ENCODE data around the gene C12orf43.

The C12orf43 gene

DNA sequence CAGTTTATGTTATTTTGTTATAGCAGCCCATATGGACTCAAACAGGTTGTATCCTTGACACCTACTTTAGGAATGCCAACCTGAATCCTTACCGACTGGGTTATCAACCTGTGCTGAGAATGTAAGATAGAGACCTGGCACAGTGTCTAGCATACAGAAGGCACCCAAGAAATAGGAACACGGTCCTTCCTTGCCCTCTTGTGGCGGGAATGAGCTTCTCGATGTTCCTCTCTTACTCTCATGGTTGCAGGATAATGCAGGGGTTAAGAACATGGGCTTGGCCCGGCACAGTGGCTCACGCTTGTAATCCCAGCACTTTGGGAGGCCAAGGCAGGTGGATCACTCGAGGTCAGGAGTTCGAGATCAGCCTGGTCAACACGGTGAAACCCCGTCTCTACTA, 6.5 kb downstream of the C12orf43 start:
- H3K36me3 ChIP-seq (ENCODE audit: control insufficient read depth, insufficient read depth, low read length): peaks cover 73% of the 10 kb centered on the region
- 70 to 81% methylated on average over 7 of the region's 10 CpGs for WGBS, 2 experiments (ENCODE audit: insufficient coverage in 2 of 2)

DNA sequence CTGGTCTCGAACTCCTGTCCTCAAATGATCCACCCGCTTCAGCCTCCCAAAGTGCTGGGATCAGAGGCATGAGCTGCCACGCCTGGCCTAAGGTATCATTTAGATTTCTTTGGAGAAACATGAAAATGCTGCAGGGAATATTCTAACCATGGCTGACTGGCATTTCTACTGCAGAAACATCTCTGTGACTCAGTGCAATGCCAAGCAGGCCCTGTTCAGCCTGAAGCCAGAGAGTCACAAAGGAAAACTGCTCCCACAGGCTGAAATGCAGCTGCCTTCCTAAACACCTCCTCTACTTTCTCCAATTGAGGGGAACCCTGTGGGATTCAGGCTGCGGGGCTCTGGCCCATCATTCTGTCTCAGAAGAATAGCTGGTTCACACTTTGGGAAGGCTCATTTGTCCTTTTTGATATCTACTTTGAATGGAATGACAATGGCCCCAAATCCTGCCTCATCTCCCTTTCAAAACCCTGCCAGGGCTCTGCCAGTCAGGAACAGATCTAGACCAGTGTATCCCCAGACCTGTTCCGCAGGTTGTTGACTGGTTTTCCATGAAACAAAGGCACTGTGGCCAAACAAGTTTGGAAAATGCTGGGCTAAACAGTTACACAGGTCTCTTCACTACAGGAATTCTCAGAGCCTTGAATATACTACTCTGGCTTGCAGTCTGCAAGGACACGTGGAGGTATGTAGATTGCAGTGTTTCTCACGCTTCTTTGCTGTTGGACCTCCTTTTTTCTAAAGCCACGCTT, 7.8 kb downstream of the C12orf43 start:
- H3K4me1 ChIP-seq (ENCODE audit: control insufficient read depth, insufficient read depth, low read length, poor library complexity, severe bottlenecking): no peaks in the 10 kb centered on the region
- no peak overlapping the region for H3K4me3 ChIP-seq (ENCODE audit: extremely low read depth, insufficient read depth, low read length, poor library complexity, severe bottlenecking)
- H3K9me3 ChIP-seq (ENCODE audit: control insufficient read depth, low read length): no peaks in the 10 kb centered on the region
- WGBS, 2 experiments (ENCODE audit: insufficient coverage in 2 of 2): 96 to 99% methylated on average over 7 to 8 of the region's 8 CpGs
- H3K27ac ChIP-seq (ENCODE audit: low read depth, low read length, severe bottlenecking): no peak overlapping the region
- peaks cover 82% of the 10 kb centered on the region for H3K36me3 ChIP-seq (ENCODE audit: control insufficient read depth, insufficient read depth, low read length)

More for the DNA sequence above, 6.5 kb downstream of the C12orf43 start:
- Histone ChIP-seq H3K4me1 (ENCODE audit: control insufficient read depth, insufficient read depth, low read length, poor library complexity, severe bottlenecking) (no peaks in the 10 kb centered on the region), H3K9me3 (ENCODE audit: control insufficient read depth, low read length) (no peaks in the 10 kb centered on the region), H3K27ac (ENCODE audit: low read depth, low read length, severe bottlenecking) (no peak overlapping the region), H3K4me3 (ENCODE audit: extremely low read depth, insufficient read depth, low read length, poor library complexity, severe bottlenecking) (no peak overlapping the region)

DNA sequence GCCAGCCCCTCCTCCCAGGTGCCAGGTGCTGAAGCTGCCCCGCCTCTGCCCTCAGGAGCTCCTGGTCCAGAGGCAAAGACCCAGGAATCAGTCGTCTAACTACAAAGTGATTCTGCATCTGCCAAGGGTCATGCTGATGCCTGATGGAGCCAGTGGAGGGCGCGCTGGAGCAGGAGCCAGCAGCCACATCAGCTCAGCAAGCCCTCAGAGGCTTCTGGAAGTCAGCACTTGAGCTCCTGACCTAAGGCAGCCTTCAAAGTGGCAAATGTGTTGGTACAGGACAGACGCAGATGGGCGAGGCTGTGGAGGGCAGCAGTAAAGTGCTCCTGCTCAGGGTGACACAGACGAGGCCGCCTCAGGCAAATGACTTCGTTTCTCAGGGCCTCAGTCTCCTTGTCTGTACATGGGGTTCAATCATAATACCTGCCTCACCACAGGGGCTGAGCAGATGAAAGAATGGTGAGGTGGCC, 10.9 kb downstream of the C12orf43 start:
- no peak overlapping the region for H3K4me3 ChIP-seq (ENCODE audit: extremely low read depth, insufficient read depth, low read length, poor library complexity, severe bottlenecking)
- H3K27ac ChIP-seq (ENCODE audit: low read depth, low read length, severe bottlenecking): no peak overlapping the region
- H3K36me3 ChIP-seq (ENCODE audit: control insufficient read depth, insufficient read depth, low read length): peaks cover 76% of the 10 kb centered on the region
- WGBS, 2 experiments (ENCODE audit: insufficient coverage in 2 of 2): 52 to 70% methylated on average over 7 to 9 of the region's 9 CpGs
- H3K4me1 ChIP-seq (ENCODE audit: control insufficient read depth, insufficient read depth, low read length, poor library complexity, severe bottlenecking): no peaks in the 10 kb centered on the region
- no peaks in the 10 kb centered on the region for H3K9me3 ChIP-seq (ENCODE audit: control insufficient read depth, low read length)

DNA sequence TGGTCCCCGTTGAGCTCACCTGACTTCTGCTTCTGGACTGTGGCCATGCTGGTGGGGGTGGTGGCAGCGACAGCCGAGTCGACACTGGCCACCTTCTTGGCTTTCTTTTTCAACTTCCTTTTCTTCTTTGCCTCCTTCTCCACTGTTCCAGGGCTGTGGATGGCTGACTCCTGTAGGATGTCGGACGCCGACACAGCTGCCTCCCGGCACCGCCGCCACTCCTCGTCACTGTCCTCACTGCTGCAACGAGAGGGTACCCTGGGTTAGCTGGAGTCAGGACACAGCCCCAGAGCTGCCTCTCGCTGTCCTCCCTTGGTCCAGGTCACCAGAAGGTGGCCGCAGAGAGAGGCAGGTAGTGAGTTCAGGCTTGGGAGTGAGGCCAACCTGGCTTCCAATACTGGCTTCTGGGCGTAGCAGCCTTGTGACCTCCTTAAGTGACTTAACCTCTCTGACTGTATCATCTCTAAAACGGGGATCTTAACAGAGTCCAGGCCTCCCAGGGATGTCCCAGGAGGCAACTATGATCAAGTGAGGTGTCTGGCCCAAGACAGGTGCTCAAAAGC, 12.0 kb downstream of the C12orf43 start:
- H3K4me3 ChIP-seq (ENCODE audit: extremely low read depth, insufficient read depth, low read length, poor library complexity, severe bottlenecking): no peak overlapping the region
- H3K36me3 ChIP-seq (ENCODE audit: control insufficient read depth, insufficient read depth, low read length): peaks cover 66% of the 10 kb centered on the region
- H3K27ac ChIP-seq (ENCODE audit: low read depth, low read length, severe bottlenecking): no peak overlapping the region
- no peaks in the 10 kb centered on the region for H3K4me1 ChIP-seq (ENCODE audit: control insufficient read depth, insufficient read depth, low read length, poor library complexity, severe bottlenecking)
- no peaks in the 10 kb centered on the region for H3K9me3 ChIP-seq (ENCODE audit: control insufficient read depth, low read length)
- 92 to 94% methylated on average over 12 to 15 of the region's 16 CpGs for WGBS, 2 experiments (ENCODE audit: insufficient coverage in 2 of 2)

DNA sequence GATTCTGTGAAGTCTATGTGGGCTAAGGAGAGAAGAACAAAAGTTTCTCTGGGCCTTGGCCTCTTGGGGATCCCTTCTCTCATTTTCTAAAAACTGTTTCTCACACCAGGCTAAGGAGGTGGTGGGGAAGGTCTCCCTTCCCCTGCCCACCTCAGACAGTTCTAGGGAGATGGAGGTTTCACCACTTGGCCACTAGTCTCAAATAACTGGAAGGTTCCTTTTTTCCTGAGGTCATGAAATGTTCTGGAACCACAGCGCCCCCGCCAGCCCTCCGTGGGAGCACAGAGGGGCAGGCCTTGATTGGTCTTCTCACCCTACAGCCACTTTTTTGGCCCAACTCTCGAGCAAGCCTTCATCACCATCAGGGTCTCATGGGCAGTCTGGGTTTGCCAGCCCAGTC, 12.6 kb downstream of the C12orf43 start:
- H3K4me3 ChIP-seq (ENCODE audit: extremely low read depth, insufficient read depth, low read length, poor library complexity, severe bottlenecking): no peak overlapping the region
- H3K4me1 ChIP-seq (ENCODE audit: control insufficient read depth, insufficient read depth, low read length, poor library complexity, severe bottlenecking): no peaks in the 10 kb centered on the region
- no peaks in the 10 kb centered on the region for H3K9me3 ChIP-seq (ENCODE audit: control insufficient read depth, low read length)
- H3K27ac ChIP-seq (ENCODE audit: low read depth, low read length, severe bottlenecking): no peak overlapping the region
- H3K36me3 ChIP-seq (ENCODE audit: control insufficient read depth, insufficient read depth, low read length): peaks cover 60% of the 10 kb centered on the region
- WGBS, 2 experiments (ENCODE audit: insufficient coverage in 2 of 2): 54 to 79% methylated on average over 3 of the region's 4 CpGs

DNA sequence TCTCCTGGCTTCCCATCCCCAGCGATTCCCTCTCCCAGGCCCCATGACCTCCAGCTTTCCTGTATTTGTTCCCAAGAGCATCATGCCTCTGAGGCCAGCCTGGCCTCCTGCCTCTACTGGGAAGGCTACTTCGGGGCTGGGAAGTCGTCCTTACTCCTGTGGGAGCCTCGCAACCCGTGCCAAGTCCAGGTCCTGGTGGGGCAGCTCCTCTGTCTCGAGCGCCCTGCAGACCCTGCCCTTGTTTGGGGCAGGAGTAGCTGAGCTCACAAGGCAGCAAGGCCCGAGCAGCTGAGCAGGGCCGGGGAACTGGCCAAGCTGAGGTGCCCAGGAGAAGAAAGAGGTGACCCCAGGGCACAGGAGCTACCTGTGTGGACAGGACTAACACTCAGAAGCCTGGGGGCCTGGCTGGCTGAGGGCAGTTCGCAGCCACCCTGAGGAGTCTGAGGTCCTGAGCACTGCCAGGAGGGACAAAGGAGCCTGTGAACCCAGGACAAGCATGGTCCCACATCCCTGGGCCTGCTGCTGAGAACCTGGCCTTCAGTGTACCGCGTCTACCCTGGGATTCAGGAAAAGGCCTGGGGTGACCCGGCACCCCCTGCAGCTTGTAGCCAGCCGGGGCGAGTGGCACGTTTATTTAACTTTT, 14.3 kb downstream of the C12orf43 start:
- Histone ChIP-seq H3K9me3 (ENCODE audit: control insufficient read depth, low read length) (no peaks in the 10 kb centered on the region), H3K4me3 (ENCODE audit: extremely low read depth, insufficient read depth, low read length, poor library complexity, severe bottlenecking) (no peak overlapping the region), H3K4me1 (ENCODE audit: control insufficient read depth, insufficient read depth, low read length, poor library complexity, severe bottlenecking) (no peaks in the 10 kb centered on the region), H3K36me3 (ENCODE audit: control insufficient read depth, insufficient read depth, low read length) (peaks cover 47% of the 10 kb centered on the region), H3K27ac (ENCODE audit: low read depth, low read length, severe bottlenecking) (no peak overlapping the region)
- 92 to 96% methylated on average over 13 to 15 of the region's 16 CpGs for WGBS, 2 experiments (ENCODE audit: insufficient coverage in 2 of 2)

DNA sequence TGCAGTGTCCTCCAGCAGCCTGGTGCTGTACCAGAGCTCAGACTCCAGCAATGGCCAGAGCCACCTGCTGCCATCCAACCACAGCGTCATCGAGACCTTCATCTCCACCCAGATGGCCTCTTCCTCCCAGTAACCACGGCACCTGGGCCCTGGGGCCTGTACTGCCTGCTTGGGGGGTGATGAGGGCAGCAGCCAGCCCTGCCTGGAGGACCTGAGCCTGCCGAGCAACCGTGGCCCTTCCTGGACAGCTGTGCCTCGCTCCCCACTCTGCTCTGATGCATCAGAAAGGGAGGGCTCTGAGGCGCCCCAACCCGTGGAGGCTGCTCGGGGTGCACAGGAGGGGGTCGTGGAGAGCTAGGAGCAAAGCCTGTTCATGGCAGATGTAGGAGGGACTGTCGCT, 15.2 kb downstream of the C12orf43 start:
- 93 to 94% methylated on average over 8 to 10 of the region's 11 CpGs for WGBS, 2 experiments (ENCODE audit: insufficient coverage in 2 of 2)
- Histone ChIP-seq H3K4me3 (ENCODE audit: extremely low read depth, insufficient read depth, low read length, poor library complexity, severe bottlenecking) (no peak overlapping the region), H3K4me1 (ENCODE audit: control insufficient read depth, insufficient read depth, low read length, poor library complexity, severe bottlenecking) (no peaks in the 10 kb centered on the region), H3K9me3 (ENCODE audit: control insufficient read depth, low read length) (no peaks in the 10 kb centered on the region), H3K36me3 (ENCODE audit: control insufficient read depth, insufficient read depth, low read length) (peaks cover 39% of the 10 kb centered on the region), H3K27ac (ENCODE audit: low read depth, low read length, severe bottlenecking) (no peak overlapping the region)

DNA sequence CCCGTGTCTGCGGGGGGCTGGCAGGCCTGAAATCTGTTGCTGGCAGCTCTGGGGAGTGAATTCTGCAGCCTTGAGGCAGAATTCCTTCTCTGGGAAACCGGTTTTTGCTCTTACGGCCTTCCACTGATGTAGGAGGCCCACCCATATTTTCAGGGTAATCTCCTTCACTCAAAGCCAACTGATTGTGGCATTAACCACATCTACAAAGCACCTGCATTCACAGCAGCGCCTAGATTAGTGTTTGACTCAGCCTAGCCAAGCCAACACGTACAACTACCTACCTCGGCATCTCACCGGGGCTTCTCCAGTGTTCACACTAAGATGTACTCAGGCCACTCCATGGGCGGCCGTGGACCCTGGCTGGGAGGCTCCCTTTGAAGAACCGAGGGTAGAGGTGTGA, 15.8 kb downstream of the C12orf43 start:
- H3K4me1 ChIP-seq (ENCODE audit: control insufficient read depth, insufficient read depth, low read length, poor library complexity, severe bottlenecking): no peaks in the 10 kb centered on the region
- no peak overlapping the region for H3K27ac ChIP-seq (ENCODE audit: low read depth, low read length, severe bottlenecking)
- no peaks in the 10 kb centered on the region for H3K9me3 ChIP-seq (ENCODE audit: control insufficient read depth, low read length)
- 91 to 97% methylated on average over 7 to 11 of the region's 11 CpGs for WGBS, 2 experiments (ENCODE audit: insufficient coverage in 2 of 2)
- peaks cover 34% of the 10 kb centered on the region for H3K36me3 ChIP-seq (ENCODE audit: control insufficient read depth, insufficient read depth, low read length)
- H3K4me3 ChIP-seq (ENCODE audit: extremely low read depth, insufficient read depth, low read length, poor library complexity, severe bottlenecking): no peak overlapping the region

DNA sequence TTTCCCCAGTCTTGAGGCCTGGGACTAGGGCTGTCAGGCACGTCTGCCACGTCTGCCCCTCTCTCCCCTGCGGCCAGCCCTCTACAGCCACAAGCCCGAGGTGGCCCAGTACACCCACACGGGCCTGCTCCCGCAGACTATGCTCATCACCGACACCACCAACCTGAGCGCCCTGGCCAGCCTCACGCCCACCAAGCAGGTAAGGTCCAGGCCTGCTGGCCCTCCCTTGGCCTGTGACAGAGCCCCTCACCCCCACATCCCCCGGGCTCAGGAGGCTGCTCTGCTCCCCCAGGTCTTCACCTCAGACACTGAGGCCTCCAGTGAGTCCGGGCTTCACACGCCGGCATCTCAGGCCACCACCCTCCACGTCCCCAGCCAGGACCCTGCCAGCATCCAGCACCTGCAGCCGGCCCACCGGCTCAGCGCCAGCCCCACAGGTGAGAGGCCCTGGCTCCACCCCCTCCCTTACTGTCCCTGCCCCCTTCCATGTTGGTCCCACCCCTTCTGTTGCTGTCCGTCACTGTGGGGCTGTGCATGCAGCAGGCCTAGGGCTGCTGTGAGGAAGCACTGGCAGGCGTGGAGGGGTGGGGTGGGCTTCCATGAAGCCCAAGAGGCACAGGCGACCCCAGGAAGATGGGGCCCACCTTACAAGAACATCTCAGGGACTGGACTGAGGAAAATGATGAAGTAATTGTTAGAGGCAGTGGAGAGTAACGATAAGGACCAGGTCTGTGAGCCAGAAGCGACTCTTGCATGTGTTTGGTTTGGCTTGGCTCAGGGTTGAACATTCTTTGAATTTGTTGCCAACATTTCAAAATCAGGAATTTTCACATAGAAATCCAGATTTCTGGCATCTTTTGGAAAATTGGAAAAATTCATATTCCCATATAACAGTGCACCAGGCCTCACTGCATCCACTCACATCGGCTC, 16.8 kb downstream of the C12orf43 start:
- WGBS, 2 experiments (ENCODE audit: insufficient coverage in 2 of 2): 81 to 84% methylated on average over 14 to 18 of the region's 23 CpGs
- H3K27ac ChIP-seq (ENCODE audit: low read depth, low read length, severe bottlenecking): no peak overlapping the region
- H3K36me3 ChIP-seq (ENCODE audit: control insufficient read depth, insufficient read depth, low read length): peaks cover 27% of the 10 kb centered on the region
- no peaks in the 10 kb centered on the region for H3K9me3 ChIP-seq (ENCODE audit: control insufficient read depth, low read length)
- no peaks in the 10 kb centered on the region for H3K4me1 ChIP-seq (ENCODE audit: control insufficient read depth, insufficient read depth, low read length, poor library complexity, severe bottlenecking)
- H3K4me3 ChIP-seq (ENCODE audit: extremely low read depth, insufficient read depth, low read length, poor library complexity, severe bottlenecking): no peak overlapping the region

DNA sequence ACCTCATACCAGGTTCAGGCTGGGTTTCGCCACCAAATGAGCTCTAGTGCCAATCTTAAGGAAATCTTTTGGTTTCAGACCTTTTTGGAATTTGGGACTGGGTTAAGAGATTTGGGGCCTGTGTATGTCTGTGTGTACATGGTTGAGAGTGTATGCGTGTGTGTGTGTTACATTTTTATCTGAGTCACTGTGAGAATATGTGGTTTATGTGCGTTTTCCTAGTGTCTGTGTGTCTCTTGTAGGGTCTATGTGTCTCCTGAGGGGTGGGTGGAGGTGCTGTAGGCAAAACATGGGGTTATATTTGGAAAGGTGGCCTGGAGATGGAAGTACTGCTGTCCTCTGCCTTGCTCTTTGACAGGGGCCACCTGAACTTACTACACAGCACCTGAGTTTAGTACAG, 17.9 kb downstream of the C12orf43 start:
- H3K4me1 ChIP-seq (ENCODE audit: control insufficient read depth, insufficient read depth, low read length, poor library complexity, severe bottlenecking): no peaks in the 10 kb centered on the region
- WGBS, 2 experiments (ENCODE audit: insufficient coverage in 2 of 2): 71 to 94% methylated on average over 2 to 3 of the region's 3 CpGs
- peaks cover 17% of the 10 kb centered on the region for H3K36me3 ChIP-seq (ENCODE audit: control insufficient read depth, insufficient read depth, low read length)
- no peak overlapping the region for H3K4me3 ChIP-seq (ENCODE audit: extremely low read depth, insufficient read depth, low read length, poor library complexity, severe bottlenecking)
- no peak overlapping the region for H3K27ac ChIP-seq (ENCODE audit: low read depth, low read length, severe bottlenecking)
- no peaks in the 10 kb centered on the region for H3K9me3 ChIP-seq (ENCODE audit: control insufficient read depth, low read length)

All from mesodermal cell (in vitro differentiated cells).